GM19099 (cell line): ENCODE data around the gene OR5V1.

Experiments used
- POLR2A ChIP-seq: IDR thresholded peaks from 3 replicates; pipeline ENCODE4 v1.6.1; 2011; ENCODE audit warnings: low read depth; ENCODE audit not compliant: insufficient read length; ENCODE audit errors: extremely low read depth

The OR5V1 gene

GRCh38 chr6:29368765-29369164 lies at the start of gene OR5V1:
OR5V1 (minus strand) TSS chr6:29368865; CDS start chr6:29356195, 12,670 bp downstream.
- TF ChIP-seq POLR2A: no peak

GRCh38 chr6:29414588-29414987 lies 45.9 kb upstream of the OR5V1 start, which contains the start of gene OR12D1:
OR12D1 (plus strand) TSS chr6:29414928.
- TF ChIP-seq POLR2A: no peak

GRCh38 chr6:29403801-29404200 lies 35.1 kb upstream of the OR5V1 start:
- no peak for TF ChIP-seq POLR2A

DNA sequence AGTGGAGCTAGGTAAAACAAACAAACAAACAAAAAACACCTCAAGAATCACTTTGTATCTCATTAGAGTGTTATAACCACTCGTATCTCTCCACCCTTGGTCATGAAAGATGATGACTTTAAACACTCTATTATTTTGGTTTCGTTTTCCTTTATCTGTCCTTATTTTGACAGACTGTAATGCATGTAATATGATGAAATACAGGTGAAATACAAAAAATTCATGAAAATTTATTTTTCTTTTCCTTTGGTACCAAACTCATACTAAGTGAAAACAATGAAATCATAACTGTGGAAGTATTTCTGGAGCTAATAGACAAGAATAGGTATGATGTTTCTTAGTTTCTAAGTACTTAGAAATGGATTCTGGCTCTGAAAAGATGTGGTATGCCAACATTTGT lies 30.9 kb upstream of the OR5V1 start:
- no peak for TF ChIP-seq POLR2A

- TF ChIP-seq POLR2A: no peak
These were observed 26.7 kb upstream of the OR5V1 start, which contains the start of gene OR12D2 for GRCh38 chr6:29395331-29395730. OR12D2 (plus strand) TSS chr6:29395631; CDS start chr6:29396700, 1,069 bp downstream.

DNA sequence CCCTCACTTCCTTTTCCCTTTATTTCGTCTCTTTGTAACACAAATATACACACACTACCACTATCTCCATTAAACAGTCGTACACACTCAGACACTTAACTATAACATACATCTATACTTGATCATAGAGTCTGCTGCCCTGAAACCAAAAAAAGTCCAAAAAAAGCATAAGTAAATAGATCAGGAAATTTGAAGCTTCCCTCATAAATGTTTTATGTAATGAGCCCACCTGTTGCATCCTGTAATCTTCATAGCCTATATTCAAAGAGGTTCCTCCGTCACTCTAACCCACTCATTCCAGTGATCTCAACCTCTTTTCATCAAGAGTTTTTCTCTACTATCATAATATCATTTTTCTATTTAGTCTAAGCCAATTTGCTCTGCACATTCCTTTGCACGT lies 19.9 kb upstream of the OR5V1 start:
- no peak for TF ChIP-seq POLR2A

DNA sequence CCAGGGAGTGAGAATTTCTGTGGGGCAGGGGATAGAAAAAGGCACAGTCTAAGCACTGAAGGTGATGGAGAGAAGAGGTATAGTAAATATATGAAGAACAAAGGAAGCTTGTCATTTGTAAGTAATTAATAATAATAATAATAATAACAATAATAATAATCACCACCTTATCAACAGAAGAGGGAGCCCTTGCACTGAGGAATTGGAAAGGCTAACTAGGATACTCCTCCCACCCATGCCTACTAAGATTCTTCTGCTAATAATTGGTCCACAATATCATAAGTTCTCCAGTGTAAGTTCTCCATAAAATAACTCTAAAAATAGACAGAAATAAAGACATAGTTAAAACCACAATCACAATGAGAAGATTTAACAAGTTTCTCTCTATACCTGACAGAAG lies 7.3 kb upstream of the OR5V1 start:
- TF ChIP-seq POLR2A: no peak

GRCh38 chr6:29375191-29375590 lies 6.5 kb upstream of the OR5V1 start, which contains the start of gene OR12D3:
OR12D3 (minus strand) TSS chr6:29375291; CDS start chr6:29375287, 4 bp downstream.
- no peak for TF ChIP-seq POLR2A

GRCh38 chr6:29355603-29356002 lies 13.1 kb downstream of the OR5V1 start:
- no peak for TF ChIP-seq POLR2A

DNA sequence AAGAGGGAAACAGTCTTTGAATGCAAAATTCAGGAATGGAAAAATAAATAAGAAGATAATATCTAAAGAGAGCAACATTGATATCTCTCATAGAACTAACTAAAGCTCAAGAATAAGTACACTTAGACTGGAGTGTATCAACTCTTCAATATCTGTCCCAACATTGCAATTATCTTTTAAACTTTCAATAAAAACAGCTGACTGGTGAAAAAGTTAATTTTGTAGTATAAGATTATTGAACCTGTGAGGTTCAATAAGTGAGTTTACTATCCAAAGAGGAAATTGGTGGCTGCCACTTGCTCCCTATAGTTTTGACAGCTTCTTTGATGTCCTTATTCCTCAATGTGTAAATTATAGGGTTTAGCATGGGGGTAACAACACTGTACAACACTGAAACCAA lies 13.7 kb downstream of the OR5V1 start:
- no peak for TF ChIP-seq POLR2A

DNA sequence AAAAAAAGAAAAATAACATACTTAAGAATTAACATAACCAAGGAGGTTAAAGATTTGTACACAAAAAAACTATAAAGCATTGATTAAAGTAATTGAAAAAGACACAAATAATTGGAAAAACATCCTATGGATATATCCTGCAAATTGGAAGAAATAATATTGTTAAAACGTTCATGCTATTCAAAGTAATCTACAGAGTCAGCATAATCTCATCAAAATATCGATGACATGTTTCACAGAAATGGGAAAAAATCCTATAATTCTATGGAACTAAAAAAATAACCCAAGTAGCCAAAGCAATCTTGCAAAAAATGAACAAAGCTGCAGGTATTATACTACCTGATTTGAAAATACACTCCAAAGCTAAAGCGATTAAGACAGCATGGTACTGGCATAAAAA lies 23.3 kb downstream of the OR5V1 start:
- TF ChIP-seq POLR2A: no peak

GRCh38 chr6:29336269-29336668 lies 32.4 kb downstream of the OR5V1 start:
- no peak for TF ChIP-seq POLR2A

DNA sequence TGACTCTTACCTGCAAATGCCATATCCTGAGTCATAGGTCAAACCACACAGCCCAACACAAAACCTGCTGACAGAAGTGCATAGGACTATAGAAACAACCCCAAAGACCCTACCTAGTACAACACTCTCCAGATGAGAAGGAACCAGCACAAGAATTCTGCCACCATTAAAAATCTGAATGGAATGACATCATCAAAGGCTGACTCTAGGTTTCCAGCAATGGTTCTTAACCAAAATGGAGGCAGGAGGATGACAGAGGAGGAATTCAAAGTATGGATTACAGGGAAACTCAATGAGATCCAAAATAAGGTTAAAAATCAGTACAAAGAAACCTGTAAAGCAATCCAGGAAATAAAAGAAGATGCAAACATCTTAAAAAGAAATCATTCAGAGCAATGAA lies 36.0 kb downstream of the OR5V1 start:
- TF ChIP-seq POLR2A: no peak

DNA sequence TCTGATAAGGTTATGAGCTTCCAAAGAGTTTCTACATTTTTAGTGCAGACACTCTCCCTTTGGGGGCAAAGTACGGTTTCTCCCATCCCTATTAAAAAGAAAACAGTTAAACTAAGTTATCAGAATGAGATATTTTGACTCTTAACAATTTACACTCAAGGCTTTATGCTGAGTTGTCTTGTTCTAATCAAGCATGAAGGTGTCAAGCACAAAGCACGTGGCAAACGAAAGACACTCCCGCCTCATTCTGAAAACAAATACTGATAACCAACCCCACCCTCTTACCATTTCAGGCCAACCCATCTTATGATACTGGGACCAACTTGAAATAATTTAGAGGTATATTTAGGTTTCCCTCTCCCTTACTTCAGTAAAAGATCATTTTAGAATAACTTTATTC lies 42.9 kb downstream of the OR5V1 start:
- TF ChIP-seq POLR2A: no peak

- TF ChIP-seq POLR2A: no peak
These were observed 48.7 kb downstream of the OR5V1 start for GRCh38 chr6:29319931-29320330.
